HPDE6-E6E7 (cell line): ENCODE measurements around the gene NBEAL2.

Experiments used
- DNase-seq: peaks from one replicate; pipeline ENCODE4 v3.0.0; 2011; ENCODE audit warnings: missing footprints; ENCODE audit errors: extremely low spot score

NBEAL2 gene

DNA sequence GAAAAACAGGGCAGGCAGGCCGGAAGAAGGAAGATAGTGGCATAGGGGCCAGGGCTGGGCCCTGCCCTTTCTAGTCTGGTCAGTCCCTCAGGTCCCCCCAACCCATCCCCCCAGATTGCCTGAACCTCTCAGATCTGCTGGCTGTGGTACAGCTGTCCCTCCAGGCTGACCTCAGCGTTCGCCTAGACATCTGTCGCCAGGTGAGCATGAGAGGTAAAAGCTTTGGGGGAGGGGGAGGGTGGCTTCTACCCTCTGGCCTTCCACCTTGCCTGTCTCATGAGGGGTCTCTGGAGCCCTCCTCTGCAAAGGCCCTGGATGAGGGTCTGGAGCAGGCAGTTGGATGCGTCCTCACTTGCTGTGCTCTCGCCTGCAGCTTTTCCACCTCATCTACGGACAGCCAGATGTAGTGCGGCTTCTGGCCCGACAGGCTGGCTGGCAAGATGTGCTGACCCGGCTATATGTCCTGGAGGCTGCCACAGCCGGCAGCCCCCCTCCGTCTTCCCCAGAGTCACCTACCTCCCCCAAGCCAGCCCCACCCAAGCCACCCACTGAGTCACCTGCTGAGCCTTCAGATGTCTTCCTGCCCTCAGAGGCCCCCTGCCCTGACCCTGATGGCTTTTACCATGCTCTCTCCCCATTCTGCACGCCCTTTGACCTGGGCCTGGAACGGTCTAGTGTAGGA is 20.2 kb downstream of the NBEAL2 start:
- DNase-seq: no peak

DNA sequence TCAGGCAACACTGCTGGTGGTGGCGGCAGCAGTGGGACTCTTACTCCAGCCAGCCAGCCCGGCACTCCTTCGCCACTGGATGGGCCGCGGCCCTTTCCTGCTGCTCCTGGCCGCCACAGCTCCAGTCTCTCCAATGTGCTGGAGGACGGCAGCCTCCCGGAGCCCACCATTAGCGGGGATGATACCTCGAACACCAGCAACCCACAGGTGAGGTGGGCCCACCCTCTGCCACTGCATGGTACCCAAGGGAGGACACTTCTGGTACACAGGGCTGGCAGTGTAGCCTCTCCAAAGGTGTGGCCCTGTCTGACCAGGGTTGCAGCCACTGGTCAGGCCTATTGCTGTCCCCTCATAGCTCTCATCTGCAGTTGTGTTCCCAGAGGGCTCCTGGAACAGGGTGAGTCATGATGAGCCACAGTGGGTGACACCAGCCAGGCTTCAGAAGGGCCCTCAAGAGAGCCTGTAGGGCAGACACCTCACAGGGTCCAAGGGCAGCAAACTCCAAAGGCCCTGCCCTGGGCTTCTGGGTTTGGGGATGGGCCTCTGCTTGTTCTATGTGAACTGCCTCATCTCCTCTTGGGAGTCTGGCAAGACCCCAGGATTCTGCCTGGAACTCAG is 20.8 kb downstream of the NBEAL2 start:
- DNase-seq: no peak

DNA sequence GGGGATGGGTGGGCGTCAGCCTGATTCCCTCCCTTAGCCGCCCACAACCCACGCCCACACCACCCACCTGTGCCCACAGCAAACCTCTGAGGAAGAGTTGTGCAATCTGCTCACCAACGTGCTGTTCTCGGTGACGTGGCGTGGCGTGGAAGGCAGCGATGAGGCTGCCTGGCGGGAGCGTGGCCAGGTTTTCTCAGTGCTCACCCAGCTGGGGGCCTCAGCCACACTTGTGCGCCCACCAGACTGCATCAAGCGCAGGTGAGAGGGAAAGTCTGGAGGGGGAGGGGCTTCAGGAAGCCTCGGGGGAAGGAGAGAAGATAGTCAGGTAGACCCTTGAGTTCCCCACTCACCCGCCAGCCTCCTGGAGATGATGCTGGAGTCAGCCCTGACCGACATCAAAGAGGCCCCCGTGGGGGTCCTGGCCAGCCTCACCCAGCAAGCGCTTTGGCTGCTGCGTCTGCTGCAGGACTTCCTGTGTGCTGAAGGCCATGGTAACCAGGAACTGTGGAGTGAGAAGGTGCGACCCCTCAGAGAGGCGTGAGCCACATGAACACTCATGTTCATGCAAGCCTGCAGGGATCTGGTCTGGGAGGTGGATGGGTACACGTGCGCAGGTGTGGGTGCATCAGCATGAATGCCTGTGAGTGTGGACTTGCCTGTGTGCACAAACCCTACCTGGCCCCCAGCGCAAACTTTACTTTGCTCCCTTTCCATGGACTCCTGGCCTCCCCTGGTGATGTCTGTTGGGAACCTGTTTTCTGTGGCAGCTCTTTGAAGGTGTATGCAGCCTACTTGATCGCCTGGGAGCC is 21.7 kb downstream of the NBEAL2 start:
- no peak for DNase-seq

DNA sequence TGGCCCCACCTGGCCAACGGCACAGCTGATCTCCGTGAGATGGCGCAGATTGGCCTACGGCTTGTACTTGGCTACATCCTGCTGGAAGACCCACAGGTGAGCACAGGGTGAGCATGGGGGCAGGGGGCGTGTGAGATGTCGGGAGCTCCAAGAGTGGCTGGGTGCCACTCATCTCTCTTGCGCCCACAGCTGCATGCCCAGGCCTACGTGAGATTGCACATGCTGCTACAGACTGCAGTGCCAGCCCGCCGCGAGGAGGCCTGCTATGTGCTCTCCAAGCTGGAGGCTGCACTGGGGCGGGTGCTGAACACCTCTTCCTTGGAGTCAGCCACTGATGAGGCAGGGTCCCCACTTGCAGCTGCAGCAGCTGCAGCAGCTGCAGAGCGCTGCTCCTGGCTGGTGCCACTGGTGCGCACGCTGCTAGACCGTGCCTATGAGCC is 22.3 kb downstream of the NBEAL2 start:
- no peak for DNase-seq

DNA sequence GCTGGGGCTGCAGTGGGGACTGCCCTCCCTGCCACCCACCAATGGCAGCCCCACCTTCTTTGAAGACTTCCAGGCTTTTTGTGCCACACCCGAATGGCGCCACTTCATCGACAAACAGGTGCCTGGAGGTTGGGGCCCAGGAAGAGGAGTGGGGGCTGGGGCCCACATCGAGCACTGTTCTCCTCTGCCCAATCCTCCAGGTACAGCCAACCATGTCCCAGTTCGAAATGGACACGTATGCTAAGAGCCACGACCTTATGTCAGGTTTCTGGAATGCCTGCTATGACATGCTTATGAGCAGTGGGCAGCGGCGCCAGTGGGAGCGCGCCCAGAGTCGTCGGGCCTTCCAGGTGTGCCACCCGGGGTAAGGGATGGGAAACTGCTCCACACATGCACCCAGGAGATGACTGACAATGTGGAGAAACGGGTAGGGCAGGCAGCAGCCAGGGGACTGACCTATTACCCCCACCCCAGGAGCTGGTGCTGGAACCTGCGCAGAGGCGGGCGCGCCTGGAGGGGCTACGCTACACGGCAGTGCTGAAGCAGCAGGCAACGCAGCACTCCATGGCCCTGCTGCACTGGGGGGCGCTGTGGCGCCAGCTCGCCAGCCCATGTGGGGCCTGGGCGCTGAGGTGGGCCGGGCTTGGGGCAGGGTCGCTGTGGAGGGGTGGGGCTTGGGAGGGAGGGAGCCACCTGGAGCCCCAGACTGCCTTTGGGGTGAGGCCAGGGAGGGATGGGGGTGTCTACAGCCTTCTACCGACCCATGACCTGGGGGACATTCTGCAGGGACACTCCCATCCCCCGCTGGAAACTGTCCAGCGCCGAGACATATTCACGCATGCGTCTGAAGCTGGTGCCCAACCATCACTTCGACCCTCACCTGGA is 22.9 kb downstream of the NBEAL2 start:
- DNase-seq: no peak

DNA sequence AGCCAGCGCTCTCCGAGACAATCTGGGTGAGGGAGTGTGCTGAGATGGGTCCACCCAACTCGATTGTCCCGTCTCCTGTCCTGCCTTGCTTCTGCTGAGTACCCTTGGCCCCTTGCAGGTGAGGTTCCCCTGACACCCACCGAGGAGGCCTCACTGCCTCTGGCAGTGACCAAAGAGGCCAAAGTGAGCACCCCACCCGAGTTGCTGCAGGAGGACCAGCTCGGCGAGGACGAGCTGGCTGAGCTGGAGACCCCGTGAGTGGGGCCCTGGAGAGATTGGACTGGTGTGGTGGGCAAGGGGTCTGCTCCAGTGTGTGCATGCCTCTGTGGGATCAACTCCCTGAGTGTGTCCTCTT is 23.6 kb downstream of the NBEAL2 start:
- DNase-seq: no peak

DNA sequence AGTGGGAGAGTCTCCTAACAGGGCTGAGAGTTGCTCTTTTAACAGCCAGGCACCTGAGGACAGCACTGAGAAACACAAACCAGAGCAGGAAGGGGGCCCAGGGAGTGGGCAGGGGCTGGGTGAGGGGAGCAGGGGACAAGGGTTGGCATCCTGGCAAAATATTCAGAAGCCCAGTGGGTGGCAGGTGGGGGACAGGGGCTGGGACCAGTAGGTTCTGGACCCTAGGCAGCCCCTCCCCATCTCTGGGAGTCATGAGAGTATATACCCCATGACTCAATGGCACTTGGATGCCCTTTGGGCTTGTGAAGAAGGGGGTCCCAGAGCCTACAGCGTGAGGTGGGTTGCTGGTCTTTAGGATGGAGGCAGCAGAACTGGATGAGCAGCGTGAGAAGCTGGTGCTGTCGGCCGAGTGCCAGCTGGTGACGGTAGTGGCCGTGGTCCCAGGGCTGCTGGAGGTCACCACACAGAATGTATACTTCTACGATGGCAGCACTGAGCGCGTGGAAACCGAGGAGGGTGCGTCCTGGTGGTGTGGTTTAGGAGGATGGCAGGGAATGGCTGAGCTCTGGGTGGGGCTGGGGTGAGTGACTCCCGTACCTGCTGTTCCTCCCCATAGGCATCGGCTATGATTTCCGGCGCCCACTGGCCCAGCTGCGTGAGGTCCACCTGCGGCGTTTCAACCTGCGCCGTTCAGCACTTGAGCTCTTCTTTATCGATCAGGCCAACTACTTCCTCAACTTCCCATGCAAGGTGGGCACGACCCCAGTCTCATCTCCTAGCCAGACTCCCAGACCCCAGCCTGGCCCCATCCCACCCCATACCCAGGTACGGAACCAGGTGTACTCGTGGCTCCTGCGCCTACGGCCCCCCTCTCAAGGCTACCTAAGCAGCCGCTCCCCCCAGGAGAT is 24.2 kb downstream of the NBEAL2 start:
- no peak for DNase-seq

DNA sequence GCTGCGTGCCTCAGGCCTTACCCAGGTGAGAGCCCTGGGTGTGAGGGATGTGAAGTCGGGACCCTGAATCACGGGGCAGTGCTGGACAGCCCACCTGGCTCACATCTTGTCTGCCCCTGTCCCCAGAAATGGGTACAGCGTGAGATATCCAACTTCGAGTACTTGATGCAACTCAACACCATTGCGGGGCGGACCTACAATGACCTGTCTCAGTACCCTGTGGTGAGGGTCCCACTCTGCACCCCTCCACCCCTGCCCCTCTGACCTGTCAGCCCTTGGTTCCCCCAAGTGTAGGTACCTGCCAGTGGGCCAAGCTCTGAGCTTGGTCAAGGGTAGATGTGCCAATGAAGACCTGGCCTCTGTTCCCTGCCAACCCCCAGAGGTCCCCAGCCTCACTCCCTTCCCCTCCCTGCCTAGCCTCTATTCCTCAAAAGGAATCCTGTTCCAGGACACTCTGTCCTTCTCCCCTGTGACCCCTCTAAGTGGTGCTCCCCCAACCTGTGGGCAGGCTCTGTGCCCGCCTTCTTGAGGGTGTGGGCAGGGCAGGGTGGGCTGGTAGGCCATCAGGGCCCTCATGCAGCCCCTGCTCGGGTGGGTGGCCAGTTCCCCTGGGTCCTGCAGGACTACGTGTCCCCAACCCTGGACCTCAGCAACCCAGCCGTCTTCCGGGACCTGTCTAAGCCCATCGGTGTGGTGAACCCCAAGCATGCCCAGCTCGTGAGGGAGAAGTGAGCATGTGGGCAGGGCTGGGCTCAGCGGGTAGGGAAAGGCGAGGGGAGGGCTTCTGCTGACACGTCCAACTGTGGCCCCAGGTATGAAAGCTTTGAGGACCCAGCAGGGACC is 25.1 kb downstream of the NBEAL2 start:
- no peak for DNase-seq

DNA sequence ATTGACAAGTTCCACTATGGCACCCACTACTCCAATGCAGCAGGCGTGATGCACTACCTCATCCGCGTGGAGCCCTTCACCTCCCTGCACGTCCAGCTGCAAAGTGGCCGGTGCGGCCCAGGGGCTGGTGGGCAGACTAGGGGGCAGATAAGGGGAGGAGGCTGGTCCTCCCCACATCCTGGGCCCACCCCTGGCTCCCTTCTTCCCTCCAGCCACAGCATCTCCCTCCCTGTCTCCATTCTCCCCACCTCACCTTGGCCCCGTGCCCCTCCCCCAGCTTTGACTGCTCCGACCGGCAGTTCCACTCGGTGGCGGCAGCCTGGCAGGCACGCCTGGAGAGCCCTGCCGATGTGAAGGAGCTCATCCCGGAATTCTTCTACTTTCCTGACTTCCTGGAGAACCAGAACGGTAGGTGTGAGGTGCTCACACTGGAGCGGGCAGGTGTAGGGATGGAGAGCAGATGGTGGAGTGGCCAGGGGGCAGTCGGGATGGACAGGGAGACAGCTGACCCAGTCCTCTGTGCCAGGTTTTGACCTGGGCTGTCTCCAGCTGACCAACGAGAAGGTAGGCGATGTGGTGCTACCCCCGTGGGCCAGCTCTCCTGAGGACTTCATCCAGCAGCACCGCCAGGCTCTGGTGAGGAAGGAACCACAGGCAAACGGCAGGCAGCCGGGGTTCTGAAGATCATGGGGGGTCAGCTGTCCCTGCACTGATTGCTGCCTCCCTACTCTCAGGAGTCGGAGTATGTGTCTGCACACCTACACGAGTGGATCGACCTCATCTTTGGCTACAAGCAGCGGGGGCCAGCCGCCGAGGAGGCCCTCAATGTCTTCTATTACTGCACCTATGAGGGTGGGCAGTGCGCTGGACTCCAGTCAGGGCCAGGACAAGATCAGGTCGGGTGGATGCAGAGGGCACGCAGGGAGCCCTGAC is 26.0 kb downstream of the NBEAL2 start:
- DNase-seq: no peak

DNA sequence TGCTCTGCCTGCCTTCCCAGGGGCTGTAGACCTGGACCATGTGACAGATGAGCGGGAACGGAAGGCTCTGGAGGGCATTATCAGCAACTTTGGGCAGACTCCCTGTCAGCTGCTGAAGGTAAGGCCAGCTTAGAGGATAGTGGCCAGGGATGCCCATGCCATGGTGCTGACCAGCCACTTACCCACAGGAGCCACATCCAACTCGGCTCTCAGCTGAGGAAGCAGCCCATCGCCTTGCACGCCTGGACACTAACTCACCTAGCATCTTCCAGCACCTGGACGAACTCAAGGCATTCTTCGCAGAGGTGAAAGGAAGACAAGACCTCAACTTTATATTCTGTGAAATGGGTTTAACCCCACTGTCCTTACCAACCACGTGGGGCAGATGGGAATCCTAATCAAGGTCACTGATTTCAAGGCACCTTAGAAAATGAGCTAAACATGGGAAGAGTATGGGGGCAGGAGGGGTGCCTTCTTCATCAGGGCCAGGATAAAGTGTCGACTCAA is 26.7 kb downstream of the NBEAL2 start:
- no peak for DNase-seq

DNA sequence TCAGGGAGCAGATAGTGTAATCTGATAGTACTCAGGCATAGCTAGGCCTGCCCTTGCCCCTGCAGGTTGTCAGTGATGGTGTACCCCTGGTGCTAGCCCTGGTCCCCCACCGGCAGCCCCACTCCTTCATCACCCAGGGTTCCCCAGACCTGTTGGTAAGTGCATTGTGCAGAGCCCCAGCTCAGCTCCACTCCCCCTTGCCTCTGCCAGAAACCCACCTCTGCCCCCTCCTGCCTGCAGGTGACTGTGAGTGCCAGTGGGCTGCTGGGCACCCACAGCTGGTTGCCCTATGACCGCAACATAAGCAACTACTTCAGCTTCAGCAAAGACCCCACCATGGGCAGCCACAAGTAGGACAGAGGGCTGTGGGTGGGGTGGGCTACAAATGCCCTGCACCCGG is 27.5 kb downstream of the NBEAL2 start:
- no peak for DNase-seq

DNA sequence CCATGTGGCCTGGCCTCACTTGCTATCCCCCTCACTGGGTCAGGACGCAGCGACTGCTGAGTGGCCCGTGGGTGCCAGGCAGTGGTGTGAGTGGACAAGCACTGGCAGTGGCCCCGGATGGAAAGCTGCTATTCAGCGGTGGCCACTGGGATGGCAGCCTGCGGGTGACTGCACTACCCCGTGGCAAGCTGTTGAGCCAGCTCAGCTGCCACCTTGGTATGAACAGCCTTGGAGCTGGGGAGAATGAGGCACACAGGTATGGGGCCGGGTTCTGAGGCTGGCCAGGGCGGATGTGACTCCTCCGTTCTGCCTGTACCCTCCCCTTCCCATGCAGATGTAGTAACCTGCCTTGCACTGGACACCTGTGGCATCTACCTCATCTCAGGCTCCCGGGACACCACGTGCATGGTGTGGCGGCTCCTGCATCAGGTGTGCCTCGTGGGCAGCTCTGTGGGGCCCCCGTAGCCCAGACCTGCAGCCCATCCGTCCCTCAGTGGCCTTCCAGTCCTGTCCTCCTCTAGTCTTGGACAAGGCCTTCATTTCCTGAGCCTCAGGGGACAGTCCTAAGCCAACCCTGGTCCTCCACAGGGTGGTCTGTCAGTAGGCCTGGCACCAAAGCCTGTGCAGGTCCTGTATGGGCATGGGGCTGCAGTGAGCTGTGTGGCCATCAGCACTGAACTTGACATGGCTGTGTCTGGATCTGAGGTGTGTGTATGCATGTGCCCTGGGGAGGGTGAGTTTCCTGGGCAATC is 28.2 kb downstream of the NBEAL2 start:
- no peak for DNase-seq

DNA sequence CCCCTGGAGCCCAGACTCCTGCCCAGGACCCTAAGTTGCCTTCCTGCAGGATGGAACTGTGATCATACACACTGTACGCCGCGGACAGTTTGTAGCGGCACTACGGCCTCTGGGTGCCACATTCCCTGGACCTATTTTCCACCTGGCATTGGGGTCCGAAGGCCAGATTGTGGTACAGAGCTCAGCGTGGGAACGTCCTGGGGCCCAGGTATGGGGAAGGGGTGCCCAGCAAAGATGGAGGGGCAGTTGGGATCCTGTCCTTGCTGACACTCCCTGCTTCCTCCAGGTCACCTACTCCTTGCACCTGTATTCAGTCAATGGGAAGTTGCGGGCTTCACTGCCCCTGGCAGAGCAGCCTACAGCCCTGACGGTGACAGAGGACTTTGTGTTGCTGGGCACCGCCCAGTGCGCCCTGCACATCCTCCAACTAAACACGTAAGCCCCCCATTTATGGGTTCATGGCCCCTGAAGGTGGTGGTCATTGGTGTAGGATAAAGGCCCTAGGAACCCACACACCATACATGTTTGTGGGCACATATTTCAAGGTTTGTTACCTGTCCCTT is 28.8 kb downstream of the NBEAL2 start:
- DNase-seq: no peak

DNA sequence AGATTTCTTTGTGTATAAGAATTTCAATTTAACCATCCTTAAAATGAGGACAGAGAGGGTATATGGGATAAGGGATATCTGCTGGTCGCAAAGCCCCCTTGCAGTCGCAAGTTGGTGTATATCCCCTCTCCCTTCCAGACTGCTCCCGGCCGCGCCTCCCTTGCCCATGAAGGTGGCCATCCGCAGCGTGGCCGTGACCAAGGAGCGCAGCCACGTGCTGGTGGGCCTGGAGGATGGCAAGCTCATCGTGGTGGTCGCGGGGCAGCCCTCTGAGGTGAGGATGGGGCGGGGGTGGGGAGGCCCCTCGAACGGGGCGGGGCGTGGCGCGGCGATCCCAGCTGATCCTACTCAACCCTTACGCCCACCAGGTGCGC is 29.4 kb downstream of the NBEAL2 start:
- no peak for DNase-seq

DNA sequence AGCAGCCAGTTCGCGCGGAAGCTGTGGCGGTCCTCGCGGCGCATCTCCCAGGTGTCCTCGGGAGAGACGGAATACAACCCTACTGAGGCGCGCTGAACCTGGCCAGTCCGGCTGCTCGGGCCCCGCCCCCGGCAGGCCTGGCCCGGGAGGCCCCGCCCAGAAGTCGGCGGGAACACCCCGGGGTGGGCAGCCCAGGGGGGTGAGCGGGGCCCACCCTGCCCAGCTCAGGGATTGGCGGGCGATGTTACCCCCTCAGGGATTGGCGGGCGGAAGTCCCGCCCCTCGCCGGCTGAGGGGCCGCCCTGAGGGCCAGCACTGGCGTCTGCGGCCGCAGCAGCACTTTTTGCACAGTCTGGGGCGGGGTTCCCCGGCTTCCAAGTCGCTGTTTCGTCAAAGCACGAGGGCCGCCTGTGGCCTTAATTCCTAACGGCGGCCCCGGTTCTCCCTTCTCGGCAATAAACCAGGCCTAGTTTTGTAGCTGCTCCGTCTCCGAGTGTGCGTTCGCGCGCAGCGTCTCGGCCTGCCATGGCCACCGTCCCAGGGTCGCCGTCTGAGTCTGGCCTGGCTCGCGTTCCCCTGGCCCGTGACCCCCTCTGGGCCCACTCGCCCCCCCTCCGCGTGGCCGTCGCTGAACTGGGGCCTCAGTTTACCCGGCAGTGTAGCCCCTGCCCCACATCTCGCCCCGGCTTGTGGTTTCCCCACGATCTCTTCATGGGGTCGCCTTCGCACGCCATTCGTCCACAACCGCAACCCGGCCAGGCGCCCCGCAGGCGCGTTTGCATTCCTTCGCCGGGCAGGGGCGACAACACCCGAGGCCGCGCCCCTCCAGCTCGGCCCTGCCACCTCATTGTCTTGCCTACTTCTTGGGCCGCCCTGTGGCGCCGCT is 30.0 kb downstream of the NBEAL2 start:
- no peak for DNase-seq

DNA sequence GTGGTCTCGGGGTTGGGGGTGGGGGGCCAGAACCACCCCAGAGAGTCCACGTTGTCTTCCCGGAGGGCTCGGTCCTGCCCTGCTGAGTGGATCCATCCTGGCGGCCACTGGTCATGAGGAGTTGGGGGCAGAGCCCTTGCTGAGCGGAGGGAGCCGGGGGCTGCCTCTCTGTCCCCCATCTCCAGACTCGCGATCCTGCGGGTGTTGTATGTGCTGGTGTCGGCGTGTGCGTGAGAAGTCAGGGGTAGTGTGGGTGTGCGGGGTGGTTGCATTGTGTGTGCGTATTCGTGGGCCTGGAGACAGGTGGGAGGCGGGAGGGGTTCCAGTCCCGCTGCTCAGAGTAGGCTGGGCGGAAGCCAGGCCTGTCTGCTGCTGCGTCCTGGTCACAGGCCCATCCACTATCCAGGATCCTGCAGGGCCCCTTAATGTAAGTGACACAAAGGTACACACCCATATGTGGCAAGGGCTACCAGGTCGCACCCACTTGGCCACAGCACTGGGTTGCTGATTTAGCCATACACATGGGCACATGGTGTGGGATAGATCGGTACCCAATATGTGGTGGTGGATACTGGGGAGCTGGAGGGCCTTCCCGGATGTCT is 30.7 kb downstream of the NBEAL2 start:
- no peak for DNase-seq
